Naive B cell (primary cell): ENCODE results near the gene DNAJC30. TPM values are rescaled to one million over a fixed set of nuclear protein-coding genes. Genes with fewer than 3 reads are reported as not detected.

Source experiments
- polyA plus RNA-seq, 6 donors: library from polyadenylated mRNA; unstranded; fragments of 300-500 nt; fragmentation: Illumina TruSeq; gene quantifications; one replicate each; pipeline ENCODE4 v1.2.3, GENCODE V29; 2021; ENCODE audit warnings: low read depth in 6 of 6

The DNAJC30 gene
- polyA plus RNA-seq, 6 donors from 2014 or later = 9.9 to 15.4 (median 12.2) TPM

Other genes starting within 250 kb of the DNAJC30 start
- gene FZD9, start 249.7 kb downstream of the DNAJC30 start, polyA plus RNA-seq = under 1 TPM in 4 of 6 donors, not detected in 2; 0.17 to 0.91 (median 0.33) TPM
- 10 to 100 TPM in 5 of 6 donors, 1 to 10 TPM in 1; 8.6 to 31.2 (median 13.5) TPM for gene BAZ1B, start 161.2 kb downstream of the DNAJC30 start, polyA plus RNA-seq
- gene BCL7B, start 125.8 kb downstream of the DNAJC30 start, polyA plus RNA-seq = 100 to 1,000 TPM in 1 of 6 donors, 10 to 100 TPM in 5; 83.3 to 112 (median 88.9) TPM
- gene TBL2, start 104.9 kb downstream of the DNAJC30 start, polyA plus RNA-seq = 10 to 100 TPM; 15.6 to 34.0 (median 21.3) TPM
- gene MLXIPL, start 58.9 kb downstream of the DNAJC30 start, polyA plus RNA-seq = not detected
- gene VPS37D, start 15.6 kb downstream of the DNAJC30 start, polyA plus RNA-seq = under 1 TPM in 1 of 6 donors, not detected in 5; 0.23 TPM
- 100 to 1,000 TPM; 129 to 249 (median 148) TPM for gene BUD23, start 144 bp upstream of the DNAJC30 start, polyA plus RNA-seq
- 1 to 10 TPM in 2 of 6 donors, under 1 TPM in 4; 0.35 to 2.3 (median 0.84) TPM for gene STX1A, start 36.2 kb upstream of the DNAJC30 start, polyA plus RNA-seq
- gene ABHD11, start 55.3 kb upstream of the DNAJC30 start, polyA plus RNA-seq = 10 to 100 TPM in 5 of 6 donors, not detected in 1; 10.8 to 18.9 (median 14.0) TPM
- gene CLDN3, start 86.8 kb upstream of the DNAJC30 start, polyA plus RNA-seq = not detected
- gene CLDN4, start 147.5 kb upstream of the DNAJC30 start, polyA plus RNA-seq = under 1 TPM in 2 of 6 donors, not detected in 4; 0.08 to 0.13 TPM
- gene METTL27, start 159.1 kb upstream of the DNAJC30 start, polyA plus RNA-seq = 1 to 10 TPM in 3 of 6 donors, under 1 TPM in 1, not detected in 2; 0.61 to 3.9 (median 1.6) TPM
- not detected for gene TMEM270, start 177.7 kb upstream of the DNAJC30 start, polyA plus RNA-seq